Measurements from ENCODE around the gene LGR6. TPM values are rescaled to one million over a fixed set of nuclear protein-coding genes. Genes with fewer than 3 reads are reported as not detected.

LGR6 gene
- total and polyA plus RNA-seq, 2 of the 8 experiments (the other 6 are each of a cell fraction or from before 2014, with no cell fraction given): 0.50 to 1.0 TPM

- no peak for TF ChIP-seq EP300 (IDR thresholded peaks at IDR 0.05; ENCODE audit: borderline replicate concordance in 1 of 2, low read depth in 2 of 2, low read length in 2 of 2)
- TF ChIP-seq RXRA (IDR thresholded peaks at IDR 0.05; ENCODE audit: insufficient read depth, low read depth, low read length): no peak
- no peak for TF ChIP-seq MAFK (IDR thresholded peaks at IDR 0.05; ENCODE audit: low read depth, low read length)
- TF ChIP-seq TAF1 (IDR thresholded peaks at IDR 0.05; ENCODE audit: low read depth, low read length): no peak
- TF ChIP-seq ATF2 (IDR thresholded peaks at IDR 0.05; ENCODE audit: low read length): no peak
Measured at GRCh38 chr1:202255343-202255742, 61.7 kb downstream of the LGR6 start (continued).
